GM12873 (cell line): ENCODE measurements around the gene RNF44.

Experiments used
- CTCF ChIP-seq: IDR thresholded peaks from 2 replicates; pipeline ENCODE4 v1.5.1; 2012; ENCODE audit warnings: low read depth, mild to moderate bottlenecking, moderate library complexity, low read length, control low read depth; ENCODE audit not compliant: insufficient read depth; ENCODE audit errors: missing control alignments

Gene RNF44

DNA sequence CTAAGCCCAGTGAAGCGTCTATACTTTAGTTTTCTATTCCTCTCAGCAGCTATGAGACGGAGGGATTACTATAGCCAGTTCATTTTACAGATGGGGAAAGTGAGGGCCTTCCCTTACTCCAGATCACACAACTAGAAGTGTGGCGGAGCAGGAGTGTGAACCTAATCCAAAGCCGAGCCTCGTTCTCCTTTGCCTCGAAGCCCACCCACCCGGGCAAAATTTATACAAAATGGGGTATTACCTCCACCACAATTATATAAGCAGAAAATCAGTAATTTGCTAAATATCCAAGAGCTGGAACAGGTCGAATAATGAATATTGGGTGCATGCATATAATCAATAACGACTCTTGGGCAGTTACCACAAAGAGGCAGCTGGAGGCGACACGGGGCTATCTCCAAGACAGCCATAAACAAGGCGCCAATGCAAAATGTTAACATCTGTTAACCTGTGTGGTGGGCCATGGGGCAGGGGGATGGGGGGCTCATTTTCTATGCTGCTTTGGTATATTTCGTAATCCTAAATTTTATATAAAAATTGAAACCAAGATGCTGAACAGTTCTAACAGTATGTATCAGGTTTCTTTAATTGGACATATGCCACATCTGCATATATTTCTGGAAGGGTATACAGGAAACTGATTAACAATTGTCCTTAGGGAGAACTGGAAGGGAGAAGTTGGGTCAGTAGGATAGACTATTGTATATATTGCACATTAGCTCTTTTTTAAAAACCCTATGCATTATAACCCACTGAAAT, 1.2 kb upstream of the RNF44 start:
- no peak for TF ChIP-seq CTCF

- TF ChIP-seq CTCF = no peak
These were observed 490 bp upstream of the RNF44 start for GRCh38 chr5:176537554-176538229.

DNA sequence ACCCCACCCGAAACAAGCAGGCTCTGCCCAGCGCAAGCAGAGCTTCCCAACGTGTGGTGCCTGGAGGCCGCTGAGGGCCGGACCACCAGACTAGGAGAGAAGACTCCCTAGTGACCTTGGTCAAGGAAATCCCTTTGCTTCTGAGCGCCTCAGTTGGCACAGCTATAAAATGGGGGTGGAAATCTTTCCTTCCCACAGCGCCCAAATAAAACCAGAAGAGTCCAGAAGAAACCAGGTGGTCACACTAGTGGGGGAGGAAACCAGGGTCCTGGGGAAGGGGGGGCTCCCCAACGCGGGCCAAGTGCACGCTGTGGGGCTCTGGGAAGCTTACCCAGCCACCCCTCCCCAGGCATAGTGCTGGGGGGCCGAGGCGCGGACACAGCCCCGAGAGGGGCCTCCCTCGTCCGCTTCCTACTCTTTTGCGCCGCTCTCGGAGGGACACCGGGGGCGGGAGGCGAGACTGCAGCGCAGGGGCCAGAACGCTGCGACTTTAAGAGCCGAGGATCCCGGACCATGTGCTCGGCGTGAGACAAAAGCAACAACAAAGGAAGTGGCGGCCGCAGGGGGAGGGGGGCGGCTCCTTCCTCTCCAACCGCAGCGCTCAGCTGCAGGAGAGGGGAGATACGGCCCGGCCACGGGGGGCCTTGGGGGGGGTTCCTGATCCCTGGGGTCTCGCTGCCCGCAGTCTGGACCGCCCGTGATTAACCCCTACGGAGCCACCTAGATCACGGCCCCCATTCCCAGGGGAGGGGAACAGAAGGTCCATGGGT, 885 bp downstream of the RNF44 start:
- TF ChIP-seq CTCF = no peak

GRCh38 chr5:176535664-176536131, 1.5 kb downstream of the RNF44 start:
- TF ChIP-seq CTCF = no peak

GRCh38 chr5:176535101-176535663, 2.0 kb downstream of the RNF44 start:
- no peak for TF ChIP-seq CTCF

DNA sequence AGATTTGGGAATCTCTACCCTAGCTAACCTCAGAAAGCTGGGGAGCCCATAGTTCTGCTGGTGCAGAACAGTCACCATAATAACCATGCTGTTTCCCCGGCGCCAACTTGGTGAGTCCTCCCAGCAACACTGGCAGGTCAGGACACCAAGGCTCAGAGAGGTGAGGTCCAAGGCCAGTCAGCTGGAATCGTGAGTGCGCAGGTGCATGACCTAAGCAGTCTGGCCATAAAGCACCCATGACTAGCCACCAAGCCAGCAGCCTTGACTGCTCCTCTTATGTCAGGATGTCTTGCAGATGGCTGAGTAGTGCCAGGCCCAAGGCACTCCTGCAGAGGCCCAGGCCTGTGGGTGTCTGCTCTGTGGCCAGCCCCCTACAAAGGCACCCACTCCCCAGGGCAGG, 2.6 kb downstream of the RNF44 start:
- TF ChIP-seq CTCF = no peak
